Measurements from ENCODE around the gene HRH1.

HRH1 gene

GRCh38 chr3:11220230-11220629 is 65.9 kb downstream of the HRH1 start:
- Histone ChIP-seq H4K20me1 (ENCODE audit: insufficient read depth, low read length) (no peaks in the 10 kb centered on the region), H3K4me1 (ENCODE audit: low read length) (no peaks in the 10 kb centered on the region), H3K9me2 (replicated peaks; ENCODE audit: insufficient read depth, low read length) (no peaks in the 10 kb centered on the region), H3K4me3 (ENCODE audit: low read length) (no peak overlapping the region), H3K36me3 (replicated peaks; ENCODE audit: insufficient read depth, low read length) (no peaks in the 10 kb centered on the region), H3K9ac (ENCODE audit: low read length) (no peak overlapping the region), H3K27me3 (replicated peaks; ENCODE audit: insufficient read depth, low read length) (peaks cover 12% of the 10 kb centered on the region), H3K4me2 (ENCODE audit: low read depth, low read length) (no peak overlapping the region), H3K9me3 (replicated peaks; ENCODE audit: insufficient read depth, low read length) (no peaks in the 10 kb centered on the region), H3K79me2 (ENCODE audit: low read length) (no peaks in the 10 kb centered on the region), H3F3A (ENCODE audit: insufficient read depth, low read length) (no peaks in the 10 kb centered on the region), H2AFZ (ENCODE audit: low read length) (no peak overlapping the region), H3K27ac (ENCODE audit: low read length) (no peak overlapping the region)
- no peak for DNase-seq
- TF ChIP-seq EZH2 (optimal IDR thresholded peaks at IDR 0.05; ENCODE audit: low read depth, low read length) (no peak), CTCF (IDR thresholded peaks at IDR 0.05; ENCODE audit: low read length) (no peak)

DNA sequence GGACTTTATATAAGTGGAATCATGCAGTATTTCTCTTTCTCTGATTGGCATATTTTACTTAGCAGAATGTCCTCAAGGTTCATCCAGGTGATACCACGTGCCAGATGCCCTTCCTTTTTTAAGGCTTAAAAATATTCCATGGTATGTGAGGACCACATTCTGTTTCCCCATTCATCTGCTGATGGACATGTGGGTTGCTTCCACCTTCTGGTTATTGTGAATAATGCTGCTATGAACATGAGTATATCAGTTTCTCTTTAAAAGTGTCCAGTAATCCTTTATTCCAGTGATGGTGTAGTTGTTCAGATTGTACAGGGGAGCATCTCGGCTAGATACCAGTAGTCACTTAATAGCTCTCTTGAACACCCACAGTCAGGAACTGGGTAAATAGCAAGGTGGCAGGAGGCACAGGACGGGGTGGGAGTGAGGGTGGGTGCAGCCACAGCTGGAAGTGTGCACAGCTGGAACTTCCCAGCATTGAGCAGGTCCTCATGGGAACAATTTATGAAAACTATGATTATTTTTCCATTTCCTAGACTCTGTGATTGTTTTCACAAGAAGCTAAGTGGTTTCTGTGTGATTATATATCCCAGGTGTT is 67.6 kb downstream of the HRH1 start:
- Histone ChIP-seq H3K4me3 (ENCODE audit: low read length) (no peak overlapping the region), H3F3A (ENCODE audit: insufficient read depth, low read length) (no peaks in the 10 kb centered on the region), H3K4me2 (ENCODE audit: low read depth, low read length) (no peak overlapping the region), H3K9me2 (replicated peaks; ENCODE audit: insufficient read depth, low read length) (no peaks in the 10 kb centered on the region), H3K36me3 (replicated peaks; ENCODE audit: insufficient read depth, low read length) (no peaks in the 10 kb centered on the region), H3K27ac (ENCODE audit: low read length) (no peak overlapping the region), H3K79me2 (ENCODE audit: low read length) (no peaks in the 10 kb centered on the region), H3K9ac (ENCODE audit: low read length) (no peak overlapping the region), H4K20me1 (ENCODE audit: insufficient read depth, low read length) (no peaks in the 10 kb centered on the region), H2AFZ (ENCODE audit: low read length) (no peak overlapping the region), H3K4me1 (ENCODE audit: low read length) (no peaks in the 10 kb centered on the region), H3K27me3 (replicated peaks; ENCODE audit: insufficient read depth, low read length) (peaks cover 25% of the 10 kb centered on the region), H3K9me3 (replicated peaks; ENCODE audit: insufficient read depth, low read length) (no peaks in the 10 kb centered on the region)
- TF ChIP-seq CTCF (IDR thresholded peaks at IDR 0.05; ENCODE audit: low read length) (no peak), EZH2 (optimal IDR thresholded peaks at IDR 0.05; ENCODE audit: low read depth, low read length) (no peak), EZH2phosphoT487 (IDR thresholded peaks at IDR 0.05; ENCODE audit: low read length) (no peak)
- DNase-seq = no peak

GRCh38 chr3:11224010-11224409 is 69.7 kb downstream of the HRH1 start:
- H3K79me2 ChIP-seq (ENCODE audit: low read length) = no peaks in the 10 kb centered on the region
- no peaks in the 10 kb centered on the region for H4K20me1 ChIP-seq (ENCODE audit: insufficient read depth, low read length)
- TF ChIP-seq EZH2 (optimal IDR thresholded peaks at IDR 0.05; ENCODE audit: low read depth, low read length) = no peak
- no peak for TF ChIP-seq CTCF (IDR thresholded peaks at IDR 0.05; ENCODE audit: low read length)
- TF ChIP-seq EZH2phosphoT487 (IDR thresholded peaks at IDR 0.05; ENCODE audit: low read length) = no peak
- peaks cover 3% of the 10 kb centered on the region; the same call in 1 of the 2 replicates for H3K4me1 ChIP-seq (ENCODE audit: low read length)
- no peaks in the 10 kb centered on the region for H3F3A ChIP-seq (ENCODE audit: insufficient read depth, low read length)
- H3K9me2 ChIP-seq (replicated peaks; ENCODE audit: insufficient read depth, low read length) = no peaks in the 10 kb centered on the region
- no peak for DNase-seq
- no peak overlapping the region for H2AFZ ChIP-seq (ENCODE audit: low read length)
- no peak overlapping the region for H3K4me2 ChIP-seq (ENCODE audit: low read depth, low read length)
- no peak overlapping the region for H3K9ac ChIP-seq (ENCODE audit: low read length)
- H3K27me3 ChIP-seq (replicated peaks; ENCODE audit: insufficient read depth, low read length) = peaks cover 34% of the 10 kb centered on the region
- H3K36me3 ChIP-seq (replicated peaks; ENCODE audit: insufficient read depth, low read length) = no peaks in the 10 kb centered on the region
- H3K27ac ChIP-seq (ENCODE audit: low read length) = no peak overlapping the region
- H3K9me3 ChIP-seq (replicated peaks; ENCODE audit: insufficient read depth, low read length) = no peaks in the 10 kb centered on the region
- H3K4me3 ChIP-seq (ENCODE audit: low read length) = no peak overlapping the region

All from MM.1S (cell line).